A549 treated with GW870086 at 1 μM for 4 hours (cell line): ENCODE measurements around the gene MCM3. TPM values are rescaled to one million over a fixed set of nuclear protein-coding genes. Genes with fewer than 3 reads are reported as not detected.

Experiments used
- total RNA-seq: library from RNA; stranded (reverse); fragments of 200-300 nt; extraction: Qiagen RNA extraction; gene quantifications from 5 replicates; pipeline ENCODE4 v1.2.3, GENCODE V29; 2022; ENCODE audit warnings: low read depth

Gene MCM3
- total RNA-seq = 72.8 to 80.0 TPM (median 78.4 TPM) in 5 replicates

GRCh38 chr6:52284460-52285176 lies at the start of gene MCM3:
Gene MCM3, minus strand, starts transcription at chr6:52284742. Its CDS starts 68 bp downstream, at chr6:52284674.

GRCh38 chr6:52244400-52244799 lies 40.1 kb downstream of the MCM3 start, which contains the start of gene IL17F:
Gene IL17F, minus strand, starts transcription at chr6:52244500. Its CDS starts 71 bp downstream, at chr6:52244429.

Other genes with a start within 250 kb of the MCM3 start
- not detected in 5 replicates for gene PKHD1, start 197.1 kb downstream of the MCM3 start, total RNA-seq
- not detected in 5 replicates for gene IL17A, start 98.4 kb downstream of the MCM3 start, total RNA-seq
- gene IL17F, start 40.2 kb downstream of the MCM3 start, total RNA-seq = not detected in 5 replicates
- 0.85 to 1.2 TPM (median 1.1 TPM) in 5 replicates for gene PAQR8, start 77.4 kb upstream of the MCM3 start, total RNA-seq
- gene EFHC1, start 135.6 kb upstream of the MCM3 start, total RNA-seq = 8.1 to 13.3 TPM (median 12.2 TPM) in 5 replicates